Astrocyte of the spinal cord (primary cell): Measurements from ENCODE around the gene COL4A1.

Source experiments
- DNase-seq: peaks from one replicate; pipeline ENCODE4 v3.0.0; 2011; ENCODE audit warnings: low read depth, low spot score
- H3K4me3 ChIP-seq: 2 replicates; pipeline ENCODE4 v1.5.1; 2011; ENCODE audit warnings: low read depth, mild to moderate bottlenecking, low read length, moderate library complexity
- CTCF ChIP-seq: IDR thresholded peaks from 2 replicates; pipeline ENCODE4 v1.5.1; 2012; ENCODE audit warnings: low read depth, mild to moderate bottlenecking, low read length, inconsistent platforms
- in situ Hi-C: cut with HindIII; loops from 2 replicates; pipeline ENCODE4 v1.10.0; 2017; ENCODE audit warnings: low sequenced_read_pairs

Gene COL4A1

GRCh38 chr13:110238818-110239195 is 68.2 kb downstream of the COL4A1 start:
- no peak for DNase-seq
- no peak for TF ChIP-seq CTCF
- in situ Hi-C loops: no loop called here

GRCh38 chr13:110237875-110238817 is 68.8 kb downstream of the COL4A1 start:
- no peak for DNase-seq
- in situ Hi-C loops: no loop called here
- H3K4me3 ChIP-seq: no peak overlapping the region
- TF ChIP-seq CTCF: no peak

More at GRCh38 chr13:110238818-110239195, 68.2 kb downstream of the COL4A1 start:
- H3K4me3 ChIP-seq: no peak overlapping the region

- no peak overlapping the region for H3K4me3 ChIP-seq
- no peak for DNase-seq
- no peak for TF ChIP-seq CTCF
- in situ Hi-C loops: no loop called here
Measured at GRCh38 chr13:110236831-110237261, 70.1 kb downstream of the COL4A1 start.

- in situ Hi-C loops: no loop called here
- TF ChIP-seq CTCF: no peak
- DNase-seq: no peak
- H3K4me3 ChIP-seq: no peak overlapping the region
Measured at GRCh38 chr13:110236431-110236830, 70.5 kb downstream of the COL4A1 start.

GRCh38 chr13:110234532-110234931 is 72.4 kb downstream of the COL4A1 start:
- DNase-seq: no peak
- TF ChIP-seq CTCF: no peak
- H3K4me3 ChIP-seq: no peak overlapping the region
- in situ Hi-C loops: no loop called here

GRCh38 chr13:110233951-110234280 is 73.0 kb downstream of the COL4A1 start:
- H3K4me3 ChIP-seq: no peak overlapping the region
- TF ChIP-seq CTCF: no peak
- DNase-seq: no peak
- in situ Hi-C loops: no loop called here
